ENCODE measurements around the gene TFIP11.

TFIP11 gene

GRCh38 chr22:26489447-26490036 is 22.7 kb downstream of the TFIP11 start:
- H3K4me1 ChIP-seq (ENCODE audit: control insufficient read depth in 1 of 2, insufficient read depth in 2 of 2, low read length in 2 of 2) = peaks cover 5 to 7% of the 10 kb centered on the region in 2 donors
- H3K27ac ChIP-seq (ENCODE audit: low read depth, low read length) = no peak overlapping the region
- no peaks in the 10 kb centered on the region for H3K27me3 ChIP-seq (ENCODE audit: control insufficient read depth in 1 of 2, insufficient read depth in 2 of 2, low read length in 2 of 2)
- H3K36me3 ChIP-seq (ENCODE audit: control insufficient read depth in 1 of 2, insufficient read depth in 2 of 2, low read length in 2 of 2) = peaks cover 57 to 70% of the 10 kb centered on the region in 2 donors
- H3K9me3 ChIP-seq (ENCODE audit: control insufficient read depth in 1 of 2, low read length in 2 of 2) = no peaks in the 10 kb centered on the region
- H3K4me3 ChIP-seq (ENCODE audit: low read depth in 1 of 2, low read length in 2 of 2) = no peak overlapping the region
- H3K9ac ChIP-seq (ENCODE audit: low read depth in 1 of 2, low read length in 2 of 2) = no peak overlapping the region

DNA sequence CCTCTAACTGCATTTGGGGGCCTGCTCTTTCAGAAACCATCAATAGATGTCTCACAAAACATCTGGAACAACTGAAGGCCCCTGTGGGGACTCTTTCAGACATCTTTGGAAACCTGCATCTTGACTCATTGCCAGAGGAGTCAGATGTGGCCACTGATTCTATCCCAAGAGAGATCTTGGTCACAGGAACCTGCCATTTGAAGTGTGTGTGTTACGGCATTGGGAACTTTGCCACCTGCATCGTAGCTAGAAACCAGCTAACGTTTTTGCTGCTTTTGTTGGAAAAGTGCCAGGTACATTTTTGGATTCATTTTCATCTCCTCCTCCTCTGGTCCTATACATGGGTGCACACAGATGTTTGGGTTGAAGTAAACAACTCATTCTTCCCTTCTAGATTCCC is 24.3 kb downstream of the TFIP11 start:
- H3K36me3 ChIP-seq (ENCODE audit: control insufficient read depth in 1 of 2, insufficient read depth in 2 of 2, low read length in 2 of 2) = peaks cover 43 to 56% of the 10 kb centered on the region in 2 donors
- H3K9ac ChIP-seq (ENCODE audit: low read depth in 1 of 2, low read length in 2 of 2) = no peak overlapping the region
- peaks cover 12 to 15% of the 10 kb centered on the region in 2 donors for H3K4me1 ChIP-seq (ENCODE audit: control insufficient read depth in 1 of 2, insufficient read depth in 2 of 2, low read length in 2 of 2)
- no peak overlapping the region for H3K27ac ChIP-seq (ENCODE audit: low read depth, low read length)
- no peaks in the 10 kb centered on the region for H3K9me3 ChIP-seq (ENCODE audit: control insufficient read depth in 1 of 2, low read length in 2 of 2)
- H3K4me3 ChIP-seq (ENCODE audit: low read depth in 1 of 2, low read length in 2 of 2) = no peak overlapping the region
- no peaks in the 10 kb centered on the region for H3K27me3 ChIP-seq (ENCODE audit: control insufficient read depth in 1 of 2, insufficient read depth in 2 of 2, low read length in 2 of 2)

GRCh38 chr22:26486394-26486793 is 25.9 kb downstream of the TFIP11 start:
- Histone ChIP-seq H3K4me3 (ENCODE audit: low read depth in 1 of 2, low read length in 2 of 2) (no peak overlapping the region), H3K4me1 (ENCODE audit: control insufficient read depth in 1 of 2, insufficient read depth in 2 of 2, low read length in 2 of 2) (peaks cover 22 to 28% of the 10 kb centered on the region in 2 donors), H3K9ac (ENCODE audit: low read depth in 1 of 2, low read length in 2 of 2) (no peak overlapping the region), H3K27ac (ENCODE audit: low read depth, low read length) (no peak overlapping the region), H3K36me3 (ENCODE audit: control insufficient read depth in 1 of 2, insufficient read depth in 2 of 2, low read length in 2 of 2) (peaks cover 28 to 40% of the 10 kb centered on the region in 2 donors), H3K27me3 (ENCODE audit: control insufficient read depth in 1 of 2, insufficient read depth in 2 of 2, low read length in 2 of 2) (no peaks in the 10 kb centered on the region), H3K9me3 (ENCODE audit: control insufficient read depth in 1 of 2, low read length in 2 of 2) (no peaks in the 10 kb centered on the region)

- H3K4me1 ChIP-seq (ENCODE audit: control insufficient read depth in 1 of 2, insufficient read depth in 2 of 2, low read length in 2 of 2) = peaks cover 22 to 31% of the 10 kb centered on the region in 2 donors
- peaks cover 24 to 35% of the 10 kb centered on the region in 2 donors for H3K36me3 ChIP-seq (ENCODE audit: control insufficient read depth in 1 of 2, insufficient read depth in 2 of 2, low read length in 2 of 2)
- no peaks in the 10 kb centered on the region for H3K27me3 ChIP-seq (ENCODE audit: control insufficient read depth in 1 of 2, insufficient read depth in 2 of 2, low read length in 2 of 2)
These were observed 26.4 kb downstream of the TFIP11 start for GRCh38 chr22:26485806-26486390.

GRCh38 chr22:26485013-26485412 is 27.3 kb downstream of the TFIP11 start:
- peak overlapping the region in 1 of 2 donors; percentile 22 for H3K9ac ChIP-seq (ENCODE audit: low read depth in 1 of 2, low read length in 2 of 2)
- H3K4me1 ChIP-seq (ENCODE audit: control insufficient read depth in 1 of 2, insufficient read depth in 2 of 2, low read length in 2 of 2) = peaks cover 29 to 33% of the 10 kb centered on the region in 2 donors
- H3K36me3 ChIP-seq (ENCODE audit: control insufficient read depth in 1 of 2, insufficient read depth in 2 of 2, low read length in 2 of 2) = peaks cover 23 to 26% of the 10 kb centered on the region in 2 donors
- no peak overlapping the region for H3K27ac ChIP-seq (ENCODE audit: low read depth, low read length)
- no peaks in the 10 kb centered on the region for H3K9me3 ChIP-seq (ENCODE audit: control insufficient read depth in 1 of 2, low read length in 2 of 2)
- no peaks in the 10 kb centered on the region for H3K27me3 ChIP-seq (ENCODE audit: control insufficient read depth in 1 of 2, insufficient read depth in 2 of 2, low read length in 2 of 2)
- H3K4me3 ChIP-seq (ENCODE audit: low read depth in 1 of 2, low read length in 2 of 2) = no peak overlapping the region

More at GRCh38 chr22:26485806-26486390, 26.4 kb downstream of the TFIP11 start:
- Histone ChIP-seq H3K4me3 (ENCODE audit: low read depth in 1 of 2, low read length in 2 of 2) (no peak overlapping the region), H3K9me3 (ENCODE audit: control insufficient read depth in 1 of 2, low read length in 2 of 2) (no peaks in the 10 kb centered on the region), H3K9ac (ENCODE audit: low read depth in 1 of 2, low read length in 2 of 2) (no peak overlapping the region), H3K27ac (ENCODE audit: low read depth, low read length) (no peak overlapping the region)

DNA sequence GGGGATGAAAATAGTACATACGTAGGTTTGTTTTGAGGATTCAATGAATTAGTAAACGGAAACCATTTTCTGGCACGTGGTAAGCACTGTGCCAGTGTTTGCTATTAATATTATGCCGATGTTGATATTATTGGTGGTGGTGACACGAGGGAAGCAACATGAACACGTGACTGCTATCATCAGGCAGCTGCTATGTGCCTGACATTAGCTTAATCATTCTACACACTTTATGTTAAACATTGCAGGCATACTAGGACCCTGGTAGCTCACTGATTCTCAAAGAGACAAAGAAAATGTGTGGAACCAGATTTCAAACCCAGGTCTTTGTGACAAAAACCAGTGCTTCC is 27.9 kb downstream of the TFIP11 start:
- H3K4me3 ChIP-seq (ENCODE audit: low read depth in 1 of 2, low read length in 2 of 2) = peak overlapping the region; percentile 81 to 93
- no peaks in the 10 kb centered on the region for H3K9me3 ChIP-seq (ENCODE audit: control insufficient read depth in 1 of 2, low read length in 2 of 2)
- H3K36me3 ChIP-seq (ENCODE audit: control insufficient read depth in 1 of 2, insufficient read depth in 2 of 2, low read length in 2 of 2) = peaks cover 17 to 19% of the 10 kb centered on the region in 2 donors
- no peak overlapping the region for H3K27ac ChIP-seq (ENCODE audit: low read depth, low read length)
- H3K27me3 ChIP-seq (ENCODE audit: control insufficient read depth in 1 of 2, insufficient read depth in 2 of 2, low read length in 2 of 2) = no peaks in the 10 kb centered on the region
- peaks cover 36 to 40% of the 10 kb centered on the region in 2 donors for H3K4me1 ChIP-seq (ENCODE audit: control insufficient read depth in 1 of 2, insufficient read depth in 2 of 2, low read length in 2 of 2)
- peak overlapping the region; percentile 61 to 92 for H3K9ac ChIP-seq (ENCODE audit: low read depth in 1 of 2, low read length in 2 of 2)

GRCh38 chr22:26483439-26484359 is 28.6 kb downstream of the TFIP11 start, which contains the start of the genes HPS4 and SRRD:
HPS4 (minus strand) TSS chr22:26483783; CDS start chr22:26481762, 2,021 bp downstream.
SRRD (plus strand) TSS chr22:26483877; CDS start chr22:26483891, 14 bp downstream.
- peaks cover 12 to 13% of the 10 kb centered on the region in 2 donors for H3K36me3 ChIP-seq (ENCODE audit: control insufficient read depth in 1 of 2, insufficient read depth in 2 of 2, low read length in 2 of 2)
- H3K4me1 ChIP-seq (ENCODE audit: control insufficient read depth in 1 of 2, insufficient read depth in 2 of 2, low read length in 2 of 2) = peaks cover 41 to 45% of the 10 kb centered on the region in 2 donors
- peak within 1 kb of the TSS; percentile 81 to 93 for H3K4me3 ChIP-seq (ENCODE audit: low read depth in 1 of 2, low read length in 2 of 2)
- H3K9ac ChIP-seq (ENCODE audit: low read depth in 1 of 2, low read length in 2 of 2) = peak within 1 kb of the TSS; percentile 92 to 99
- H3K27ac ChIP-seq (ENCODE audit: low read depth, low read length) = peak within 1 kb of the TSS; percentile 89
- H3K9me3 ChIP-seq (ENCODE audit: control insufficient read depth in 1 of 2, low read length in 2 of 2) = no peaks in the 10 kb centered on the region
- no peaks in the 10 kb centered on the region for H3K27me3 ChIP-seq (ENCODE audit: control insufficient read depth in 1 of 2, insufficient read depth in 2 of 2, low read length in 2 of 2)

DNA sequence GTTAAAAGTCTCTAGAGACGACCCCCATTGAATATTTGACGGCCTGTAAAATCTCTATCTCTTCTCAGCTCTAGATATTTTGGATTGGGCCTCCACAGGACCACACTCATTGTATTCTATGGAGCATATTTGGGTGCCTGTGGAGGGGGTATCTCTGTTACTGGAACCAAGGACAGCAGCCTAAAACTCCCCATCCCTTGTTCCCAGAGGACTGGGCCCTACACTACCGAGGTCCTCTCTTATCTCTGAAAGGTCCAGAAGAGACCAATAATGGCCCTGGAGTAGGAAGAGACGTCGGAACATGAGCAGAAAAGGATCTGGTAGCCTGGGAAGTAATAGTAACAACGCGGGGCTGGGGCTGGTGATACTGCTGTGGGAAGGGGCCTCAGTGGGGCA is 29.2 kb downstream of the TFIP11 start:
- Histone ChIP-seq H3K4me3 (ENCODE audit: low read depth in 1 of 2, low read length in 2 of 2) (peak overlapping the region; percentile 81 to 93), H3K9me3 (ENCODE audit: control insufficient read depth in 1 of 2, low read length in 2 of 2) (no peaks in the 10 kb centered on the region), H3K27me3 (ENCODE audit: control insufficient read depth in 1 of 2, insufficient read depth in 2 of 2, low read length in 2 of 2) (no peaks in the 10 kb centered on the region), H3K27ac (ENCODE audit: low read depth, low read length) (peak overlapping the region; percentile 89), H3K36me3 (ENCODE audit: control insufficient read depth in 1 of 2, insufficient read depth in 2 of 2, low read length in 2 of 2) (peaks cover 6% of the 10 kb centered on the region in 2 donors), H3K9ac (ENCODE audit: low read depth in 1 of 2, low read length in 2 of 2) (peak overlapping the region; percentile 92 to 99), H3K4me1 (ENCODE audit: control insufficient read depth in 1 of 2, insufficient read depth in 2 of 2, low read length in 2 of 2) (peaks cover 41 to 45% of the 10 kb centered on the region in 2 donors)

DNA sequence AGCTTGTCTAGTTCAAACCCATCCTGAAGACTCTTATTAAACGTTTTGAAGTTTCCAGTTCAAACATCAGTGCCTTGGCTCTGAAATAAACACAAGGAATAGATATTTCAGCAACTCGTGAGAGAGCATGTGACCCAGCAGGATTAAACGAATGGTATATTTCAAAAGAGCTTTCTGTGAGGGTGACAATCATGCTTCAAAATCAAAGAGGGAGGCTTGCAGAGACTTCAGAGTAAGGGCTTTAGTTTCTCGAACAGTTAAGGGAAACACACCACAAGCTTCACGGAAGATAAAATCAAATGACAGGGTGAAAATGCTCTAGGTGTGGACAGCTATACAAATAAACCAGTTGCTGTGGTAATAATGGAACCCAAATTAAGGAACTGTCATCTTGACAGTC is 30.1 kb downstream of the TFIP11 start:
- H3K27ac ChIP-seq (ENCODE audit: low read depth, low read length) = no peak overlapping the region
- H3K9me3 ChIP-seq (ENCODE audit: control insufficient read depth in 1 of 2, low read length in 2 of 2) = no peaks in the 10 kb centered on the region
- H3K36me3 ChIP-seq (ENCODE audit: control insufficient read depth in 1 of 2, insufficient read depth in 2 of 2, low read length in 2 of 2) = peaks cover 4 to 5% of the 10 kb centered on the region in 2 donors
- no peak overlapping the region for H3K9ac ChIP-seq (ENCODE audit: low read depth in 1 of 2, low read length in 2 of 2)
- no peak overlapping the region for H3K4me3 ChIP-seq (ENCODE audit: low read depth in 1 of 2, low read length in 2 of 2)
- peaks cover 41 to 45% of the 10 kb centered on the region in 2 donors for H3K4me1 ChIP-seq (ENCODE audit: control insufficient read depth in 1 of 2, insufficient read depth in 2 of 2, low read length in 2 of 2)
- no peaks in the 10 kb centered on the region for H3K27me3 ChIP-seq (ENCODE audit: control insufficient read depth in 1 of 2, insufficient read depth in 2 of 2, low read length in 2 of 2)

DNA sequence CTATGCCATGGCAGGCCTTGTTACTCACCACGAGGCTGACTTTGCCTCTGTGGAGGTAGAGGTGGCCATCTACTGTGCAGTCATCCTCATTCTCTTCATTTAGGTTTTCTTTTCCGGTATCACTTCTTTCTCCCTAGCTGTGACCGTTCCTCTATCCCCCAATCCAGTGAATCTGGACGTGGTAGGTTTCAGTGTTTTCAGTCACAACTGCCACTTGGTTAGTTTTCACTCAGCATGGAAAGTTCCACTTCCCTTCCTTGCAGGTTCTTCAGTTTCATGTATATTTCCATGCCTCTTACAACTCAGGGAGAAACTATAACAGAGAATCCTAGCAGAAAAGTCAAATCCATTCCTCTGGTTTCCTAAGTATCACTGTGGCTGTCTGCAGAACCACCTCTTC is 30.6 kb downstream of the TFIP11 start:
- no peaks in the 10 kb centered on the region for H3K27me3 ChIP-seq (ENCODE audit: control insufficient read depth in 1 of 2, insufficient read depth in 2 of 2, low read length in 2 of 2)
- H3K36me3 ChIP-seq (ENCODE audit: control insufficient read depth in 1 of 2, insufficient read depth in 2 of 2, low read length in 2 of 2) = peaks cover 8 to 9% of the 10 kb centered on the region in 2 donors
- H3K4me1 ChIP-seq (ENCODE audit: control insufficient read depth in 1 of 2, insufficient read depth in 2 of 2, low read length in 2 of 2) = peaks cover 41 to 45% of the 10 kb centered on the region in 2 donors
- no peak overlapping the region for H3K4me3 ChIP-seq (ENCODE audit: low read depth in 1 of 2, low read length in 2 of 2)
- no peak overlapping the region for H3K27ac ChIP-seq (ENCODE audit: low read depth, low read length)
- H3K9me3 ChIP-seq (ENCODE audit: control insufficient read depth in 1 of 2, low read length in 2 of 2) = no peaks in the 10 kb centered on the region
- no peak overlapping the region for H3K9ac ChIP-seq (ENCODE audit: low read depth in 1 of 2, low read length in 2 of 2)

Data from duodenal mucosa (tissue), 2 donors.